SK-N-SH treated with all-trans-retinoic acid at 6 μM for 48 hours (cell line): ENCODE measurements around the gene UBE4B.

ENCODE experiments used
- BACH2 ChIP-seq: fragments of 250-450 bp; sonication (Bioruptor Pico); IDR thresholded peaks from 2 replicates; pipeline ENCODE4 v1.9.0; 2021; ENCODE audit warnings: mild to moderate bottlenecking, borderline replicate concordance
- GLIS3 ChIP-seq: fragments of 250-450 bp; sonication (Bioruptor Pico); IDR thresholded peaks from 2 replicates; pipeline ENCODE4 v1.5.0; 2020; ENCODE audit warnings: mild to moderate bottlenecking, moderate library complexity
- PATZ1 ChIP-seq: fragments of 250-450 bp; sonication (Bioruptor Pico); IDR thresholded peaks from 2 replicates; pipeline ENCODE4 v1.8.0; 2020; ENCODE audit warnings: mild to moderate bottlenecking, moderate library complexity, borderline replicate concordance
- RARB ChIP-seq: fragments of 250-450 bp; sonication (Bioruptor Pico); IDR thresholded peaks from 2 replicates; pipeline ENCODE4 v1.8.0; 2021; ENCODE audit warnings: mild to moderate bottlenecking, moderate library complexity
- SNAI2 ChIP-seq: fragments of 250-450 bp; sonication (Bioruptor Pico); IDR thresholded peaks from 2 replicates; pipeline ENCODE4 v1.5.0; 2020; ENCODE audit warnings: mild to moderate bottlenecking, moderate library complexity
- ZNF565 ChIP-seq: fragments of 450-650 bp; formaldehyde crosslinking; conservative IDR thresholded peaks from 2 replicates; pipeline ENCODE4 v1.5.0; 2020; ENCODE audit warnings: low read depth, mild to moderate bottlenecking, moderate library complexity

- TF ChIP-seq PATZ1 (CRISPR knock-in tag) (no peak), GLIS3 (CRISPR knock-in tag) (no peak), BACH2 (no peak), SNAI2 (no peak), ZNF565 (CRISPR knock-in tag) (no peak), RARB (CRISPR knock-in tag) (no peak)
Observed at GRCh38 chr1:10173582-10173981, 140.8 kb downstream of the UBE4B start.
